Cardiac septum (tissue), 1 donor: Measurements from ENCODE around the gene SMO. TPM values are rescaled to one million over a fixed set of nuclear protein-coding genes. Genes with fewer than 3 reads are reported as not detected.

Experiments used
- DNase-seq: peaks from one replicate; pipeline ENCODE4 v3.0.0-alpha.2; 2020; ENCODE audit warnings: low spot score
- intact Hi-C: fragments of 100-400 bp; cut with DNase I; formaldehyde crosslinking; loops from one replicate; pipeline ENCODE4 v1.14.0; 2022
- total RNA-seq: library from RNA; stranded (reverse); fragmentation: NEBNext Ultra II Directional; extraction: Animal tissue kit (Norgen Biotek cat#: 25700); gene quantifications from one replicate; pipeline ENCODE4 v1.2.1, GENCODE V29; 2021
- donor health status: DM: no; HTN: no; CAD: no.

The SMO gene
- total RNA-seq, 1 donor from 2014 or later, result 4.7 TPM

DNA sequence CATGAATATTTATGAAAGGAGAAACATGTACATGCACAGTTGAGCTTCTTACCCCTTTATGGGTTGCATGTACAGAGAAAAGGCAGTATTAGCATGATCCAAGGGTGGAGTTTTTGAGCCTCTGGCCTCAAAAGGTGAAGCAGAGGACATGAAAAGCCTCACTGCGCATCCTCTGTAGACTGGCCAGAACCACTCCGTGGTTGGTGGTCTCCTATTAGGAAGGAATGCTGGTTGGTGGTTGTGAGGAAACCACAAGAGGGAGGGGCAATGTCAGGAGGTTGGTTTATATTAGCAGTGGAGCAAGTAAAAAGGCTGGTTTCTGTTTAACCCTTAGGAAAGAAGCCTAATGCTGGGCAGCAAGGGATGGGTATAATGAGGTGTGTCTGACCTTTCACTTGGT, 73.9 kb downstream of the SMO start:
- intact Hi-C loops, result no loop called here
- DNase-seq, result no peak

Other genes with a start within 250 kb of the SMO start
- 27.7 TPM for gene TNPO3, start 133.5 kb upstream of the SMO start, total RNA-seq
- gene TSPAN33, start 43.9 kb upstream of the SMO start, total RNA-seq, result 9.9 TPM
- 5.9 TPM for gene AHCYL2, start 36.4 kb downstream of the SMO start, total RNA-seq
- 20.4 TPM for gene STRIP2, start 245.8 kb downstream of the SMO start, total RNA-seq